Caco-2 (cell line): ENCODE data around the gene LDHD. TPM values are rescaled to one million over a fixed set of nuclear protein-coding genes. Genes with fewer than 3 reads are reported as not detected.

Experiments
- BruUV-seq: library from RNA; stranded (reverse); fragments of 400-500 nt; replicated peaks from 2 replicates; lab custom pipeline; 2021; lab: Mats Ljungman, UMichigan
- CTCF ChIA-PET: fragments of 300-600 bp; sonication (Branson Sonifier 250); formaldehyde crosslinking; loops from one replicate; lab custom pipeline; 2022; ENCODE audit warnings: antibody characterized with exemption; lab: Charles Lee
- POLR2A ChIA-PET: fragments of 300-600 bp; sonication (Branson Sonifier 250); formaldehyde crosslinking; loops from one replicate; lab custom pipeline; 2022; ENCODE audit warnings: antibody characterized with exemption; lab: Charles Lee
- DNase-seq, 2 experiments: peaks; one replicate each; pipeline versions ENCODE4 v3.0.0 to v3.0.0-alpha.2; 2020 to 2022
- H3K27me3 ChIP-seq: replicated peaks from 2 replicates; pipeline ENCODE4 v1.6.0; 2011; ENCODE audit warnings: low read length; ENCODE audit not compliant: control insufficient read depth, insufficient read depth
- H3K36me3 ChIP-seq: 2 replicates; pipeline ENCODE4 v1.5.1; 2011; ENCODE audit warnings: low read length; ENCODE audit not compliant: control insufficient read depth, insufficient read depth
- H3K4me1 ChIP-seq: fragments of 250-450 bp; sonication (Bioruptor Pico); 2 replicates; pipeline ENCODE4 v1.5.1; 2020; ENCODE audit warnings: mild to moderate bottlenecking
- H3K4me3 ChIP-seq: 2 replicates; pipeline ENCODE4 v1.5.1; 2011; ENCODE audit warnings: low read depth, mild to moderate bottlenecking, control low read depth, low read length
- H3K9me3 ChIP-seq: fragments of 250-450 bp; sonication (Bioruptor Pico); 2 replicates; pipeline ENCODE4 v1.5.1; 2020; ENCODE audit warnings: mild to moderate bottlenecking, moderate library complexity
- H3K27ac Mint-ChIP-seq: one replicate; pipeline ENCODE4 v1.8.0; 2022; ENCODE audit warnings: mixed read lengths; ENCODE audit not compliant: unreplicated experiment
- H3K27me3 Mint-ChIP-seq: one replicate; pipeline ENCODE4 v1.8.0; 2022; ENCODE audit warnings: mixed read lengths; ENCODE audit not compliant: insufficient read depth, unreplicated experiment
- H3K36me3 Mint-ChIP-seq: one replicate; pipeline ENCODE4 v1.8.0; 2022; ENCODE audit warnings: mild to moderate bottlenecking, mixed read lengths; ENCODE audit not compliant: insufficient read depth, unreplicated experiment
- H3K4me1 Mint-ChIP-seq: one replicate; pipeline ENCODE4 v1.8.0; 2022; ENCODE audit warnings: low read depth, mixed read lengths; ENCODE audit not compliant: unreplicated experiment
- H3K4me3 Mint-ChIP-seq: one replicate; pipeline ENCODE4 v1.8.0; 2022; ENCODE audit warnings: mild to moderate bottlenecking, moderate library complexity, mixed read lengths; ENCODE audit not compliant: unreplicated experiment
- H3K9me3 Mint-ChIP-seq: one replicate; pipeline ENCODE4 v1.8.0; 2022; ENCODE audit warnings: mixed read lengths; ENCODE audit not compliant: unreplicated experiment
- CTCF ChIP-seq, 2 experiments: fragments of 200-600 bp in 1 of 2; IDR thresholded peaks; 1 replicate in 1 of 2; 2 replicates in 1 of 2; pipeline versions ENCODE4 v1.5.1 to v1.8.0; 2011 to 2022; ENCODE audit warnings: antibody characterized with exemption in 1 of 2, control low read depth in 1 of 2, inconsistent platforms in 1 of 2, low read depth in 1 of 2, low read length in 1 of 2, mild to moderate bottlenecking in 1 of 2, moderate library complexity in 1 of 2; ENCODE audit not compliant: insufficient read depth in 1 of 2, severe bottlenecking in 1 of 2, unreplicated experiment in 1 of 2
- intact Hi-C: fragments of 100-400 bp; cut with micrococcal nuclease; formaldehyde crosslinking; loops from one replicate; pipeline ENCODE4 v1.10.0; 2022; ENCODE audit not compliant: unreplicated experiment
- total RNA-seq: library from RNA; stranded (reverse); gene quantifications from 2 replicates; pipeline ENCODE4 v1.2.3, GENCODE V29; 2022

The LDHD gene
- total RNA-seq, 1 experiment from 2014 or later = 4.1 TPM

GRCh38 chr16:75078886-75079285, 37.7 kb downstream of the LDHD start:
- Histone ChIP-seq H3K36me3 (peaks cover 2% of the 10 kb centered on the region; the same call in 1 of the 2 replicates), H3K4me3 (no peak overlapping the region), H3K9me3 (no peaks in the 10 kb centered on the region), H3K4me1 (no peaks in the 10 kb centered on the region; the same call in 1 of the 2 replicates), H3K27me3 (no peaks in the 10 kb centered on the region)
- DNase-seq = no peak
- Mint-ChIP-seq H3K9me3 (no peaks in the 10 kb centered on the region), H3K27me3 (no peaks in the 10 kb centered on the region), H3K4me3 (no peak overlapping the region), H3K4me1 (peaks cover 13% of the 10 kb centered on the region), H3K36me3 (peaks cover 26% of the 10 kb centered on the region), H3K27ac (no peak overlapping the region)
- intact Hi-C loops = no loop called here
- no peak for TF ChIP-seq CTCF (IDR thresholded peaks at IDR 0.05; ENCODE audit: insufficient read depth in 1 of 2, low read depth in 1 of 2, low read length in 1 of 2, severe bottlenecking in 1 of 2, unreplicated experiment in 1 of 2)
- ChIA-PET POLR2A (no interaction called here), CTCF (no interaction called here)
- no TSS peak for BruUV-seq

- no peak for DNase-seq
- peaks cover 14% of the 10 kb centered on the region for H3K4me1 Mint-ChIP-seq
- no peaks in the 10 kb centered on the region for H3K9me3 Mint-ChIP-seq
- ChIA-PET POLR2A (no interaction called here), CTCF (no interaction called here)
- no peaks in the 10 kb centered on the region for H3K27me3 Mint-ChIP-seq
- no peaks in the 10 kb centered on the region for H3K27me3 ChIP-seq
- no peak overlapping the region for H3K27ac Mint-ChIP-seq
- peaks cover 30% of the 10 kb centered on the region for H3K36me3 Mint-ChIP-seq
- no peaks in the 10 kb centered on the region for H3K9me3 ChIP-seq
- peaks cover 21% of the 10 kb centered on the region for H3K4me1 ChIP-seq
- BruUV-seq = no TSS peak
- peaks cover 2% of the 10 kb centered on the region; the same call in 1 of the 2 replicates for H3K36me3 ChIP-seq
- intact Hi-C loops = no loop called here
- no peak for TF ChIP-seq CTCF (IDR thresholded peaks at IDR 0.05; ENCODE audit: insufficient read depth in 1 of 2, low read depth in 1 of 2, low read length in 1 of 2, severe bottlenecking in 1 of 2, unreplicated experiment in 1 of 2)
- H3K4me3 ChIP-seq = no peak overlapping the region
- no peak overlapping the region for H3K4me3 Mint-ChIP-seq
Measured at GRCh38 chr16:75075688-75076268, 40.8 kb downstream of the LDHD start.

GRCh38 chr16:75074920-75075687, 41.5 kb downstream of the LDHD start:
- Mint-ChIP-seq H3K4me1 (peaks cover 20% of the 10 kb centered on the region), H3K9me3 (no peaks in the 10 kb centered on the region), H3K4me3 (no peak overlapping the region), H3K36me3 (peaks cover 36% of the 10 kb centered on the region), H3K27ac (no peak overlapping the region), H3K27me3 (no peaks in the 10 kb centered on the region)
- Histone ChIP-seq H3K4me3 (no peak overlapping the region), H3K9me3 (no peaks in the 10 kb centered on the region), H3K27me3 (no peaks in the 10 kb centered on the region), H3K4me1 (peaks cover 25% of the 10 kb centered on the region), H3K36me3 (peaks cover 2% of the 10 kb centered on the region; the same call in 1 of the 2 replicates)
- ChIA-PET CTCF (no interaction called here), POLR2A (no interaction called here)
- no peak for DNase-seq
- TF ChIP-seq CTCF (IDR thresholded peaks at IDR 0.05; ENCODE audit: insufficient read depth in 1 of 2, low read depth in 1 of 2, low read length in 1 of 2, severe bottlenecking in 1 of 2, unreplicated experiment in 1 of 2) = no peak
- intact Hi-C loops = no loop called here
- BruUV-seq = no TSS peak
